ENCODE data around the gene ZNF746.

GRCh38 chr7:149527414-149527813, 29.8 kb upstream of the ZNF746 start:
- TF ChIP-seq CTCF (IDR thresholded peaks at IDR 0.05), result no peak
- TF ChIP-seq POLR2A (IDR thresholded peaks at IDR 0.05), result no peak
